ENCODE data around the gene ABCF3.

ABCF3 gene

DNA sequence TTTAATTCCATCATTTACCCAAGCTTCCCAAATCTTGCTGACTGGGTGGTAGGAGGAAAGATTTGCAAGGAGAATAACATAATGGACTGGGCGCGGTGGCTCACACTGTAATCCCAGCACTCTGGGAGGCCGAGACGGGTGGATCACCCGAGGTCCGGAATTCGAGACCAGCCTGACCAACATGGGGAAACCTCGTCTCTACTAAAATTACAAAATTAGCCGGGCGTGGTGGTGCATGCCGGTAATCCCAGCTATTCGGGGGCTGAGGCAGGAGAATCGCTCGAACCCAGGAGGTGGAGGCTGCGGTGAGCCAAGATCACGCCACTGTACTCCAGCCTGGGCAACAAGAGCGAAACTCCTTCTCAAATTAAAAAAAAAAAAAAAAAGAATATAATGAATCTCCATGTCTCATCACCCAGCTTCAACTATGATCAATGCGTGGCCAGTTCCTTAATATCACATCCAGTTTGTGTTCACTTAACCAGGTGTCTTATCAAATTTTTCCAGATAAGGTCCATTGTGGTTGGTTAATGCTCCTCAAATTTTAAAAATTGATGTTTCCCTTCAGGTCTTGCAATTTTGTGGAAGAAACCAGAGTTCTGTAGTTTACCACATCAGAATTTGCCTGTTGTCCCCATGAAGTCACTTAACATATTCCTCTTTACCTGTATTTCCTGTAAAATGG lies 1.3 kb upstream of the ABCF3 start:
- no peak for TF ChIP-seq CTCF (IDR thresholded peaks at IDR 0.05; ENCODE audit: low read depth, low read length)
- DNase-seq (ENCODE audit: low read depth in 2 of 2): no peak

GRCh38 chr3:184185461-184186183 lies 377 bp upstream of the ABCF3 start:
- no peak for TF ChIP-seq CTCF (IDR thresholded peaks at IDR 0.05; ENCODE audit: low read depth, low read length)
- DNase-seq (ENCODE audit: low read depth in 2 of 2): peak; percentile 99
- H3K4me3 ChIP-seq (replicated peaks in 1 of 2; ENCODE audit: low read depth in 2 of 2, low read length in 2 of 2): peak overlapping the region; percentile 75 to 98

More for the DNA sequence above, 1.3 kb upstream of the ABCF3 start:
- no peak overlapping the region for H3K4me3 ChIP-seq (replicated peaks in 1 of 2; ENCODE audit: low read depth in 2 of 2, low read length in 2 of 2)

- H3K4me3 ChIP-seq (replicated peaks in 1 of 2; ENCODE audit: low read depth in 2 of 2, low read length in 2 of 2): peak overlapping the region; percentile 75 to 98
- DNase-seq (ENCODE audit: low read depth in 2 of 2): no peak
- TF ChIP-seq CTCF (IDR thresholded peaks at IDR 0.05; ENCODE audit: low read depth, low read length): no peak
Measured at GRCh38 chr3:184186902-184187207, 856 bp downstream of the ABCF3 start.

DNA sequence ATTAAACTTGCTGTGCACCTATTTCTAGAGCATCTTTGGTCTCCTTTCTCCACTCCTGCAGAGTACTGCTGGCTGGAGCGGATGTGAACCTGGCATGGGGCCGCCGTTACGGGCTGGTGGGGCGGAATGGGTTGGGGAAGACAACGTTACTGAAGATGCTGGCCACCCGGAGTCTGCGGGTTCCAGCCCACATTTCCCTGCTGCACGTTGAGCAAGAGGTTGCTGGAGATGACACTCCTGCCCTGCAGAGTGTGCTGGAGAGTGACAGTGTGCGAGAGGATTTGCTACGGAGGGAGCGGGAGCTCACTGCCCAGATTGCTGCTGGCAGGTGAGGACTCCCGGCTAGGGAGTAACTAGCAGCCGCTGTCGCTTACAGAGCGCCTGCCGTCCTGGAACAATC lies 2.1 kb downstream of the ABCF3 start:
- DNase-seq (ENCODE audit: low read depth in 2 of 2): no peak
- no peak overlapping the region for H3K4me3 ChIP-seq (replicated peaks in 1 of 2; ENCODE audit: low read depth in 2 of 2, low read length in 2 of 2)
- no peak for TF ChIP-seq CTCF (IDR thresholded peaks at IDR 0.05; ENCODE audit: low read depth, low read length)

DNA sequence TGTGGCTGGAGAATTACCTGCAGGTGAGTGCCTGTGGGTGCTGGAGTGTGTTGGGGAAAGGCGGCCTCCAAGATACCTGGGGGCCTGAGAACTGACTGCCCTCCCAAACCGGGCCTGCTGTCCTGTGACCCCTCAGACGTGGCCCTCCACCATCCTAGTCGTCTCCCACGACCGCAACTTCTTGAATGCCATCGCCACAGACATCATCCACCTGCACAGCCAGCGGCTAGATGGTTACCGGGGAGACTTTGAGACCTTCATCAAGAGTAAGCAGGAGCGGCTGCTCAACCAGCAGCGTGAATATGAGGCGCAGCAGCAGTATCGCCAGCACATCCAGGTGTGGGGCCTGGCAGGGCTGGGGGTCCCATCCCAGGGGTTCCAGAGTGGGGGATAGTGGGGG lies 3.4 kb downstream of the ABCF3 start:
- DNase-seq (ENCODE audit: low read depth in 2 of 2): no peak
- TF ChIP-seq CTCF (IDR thresholded peaks at IDR 0.05; ENCODE audit: low read depth, low read length): no peak
- H3K4me3 ChIP-seq (replicated peaks in 1 of 2; ENCODE audit: low read depth in 2 of 2, low read length in 2 of 2): no peak overlapping the region

GRCh38 chr3:184192889-184193288 lies 6.9 kb downstream of the ABCF3 start:
- DNase-seq (ENCODE audit: low read depth in 2 of 2): no peak
- TF ChIP-seq CTCF (IDR thresholded peaks at IDR 0.05; ENCODE audit: low read depth, low read length): no peak
- no peak overlapping the region for H3K4me3 ChIP-seq (replicated peaks in 1 of 2; ENCODE audit: low read depth in 2 of 2, low read length in 2 of 2)

All from cardiac fibroblast (primary cell).